Ovary (tissue), 3 donors: ENCODE measurements around the gene NEMF.

Experiments used
- EP300 ChIP-seq: sonication (generic); formaldehyde crosslinking; IDR thresholded peaks from one replicate; pipeline ENCODE4 v1.6.1; 2017; ENCODE audit warnings: antibody characterized with exemption
- POLR2A ChIP-seq: fragments of 450-650 bp; IDR thresholded peaks from one replicate; pipeline ENCODE4 v1.6.1; 2017; ENCODE audit warnings: antibody characterized with exemption, mild to moderate bottlenecking, moderate library complexity
- TF ChIP-seq, protein P1 (sequence below), 3 donors: fragments of 450-650 bp in 2 of 3; fragments of 200-600 bp in 1 of 3; IDR thresholded peaks; one replicate each; pipeline versions ENCODE4 v1.5.1 to v1.8.0; 2016 to 2022; ENCODE audit warnings: antibody characterized with exemption in 3 of 3, mild to moderate bottlenecking in 1 of 3
- donor health status: DM: no; HTN: no; CAD: no.

DNA sequence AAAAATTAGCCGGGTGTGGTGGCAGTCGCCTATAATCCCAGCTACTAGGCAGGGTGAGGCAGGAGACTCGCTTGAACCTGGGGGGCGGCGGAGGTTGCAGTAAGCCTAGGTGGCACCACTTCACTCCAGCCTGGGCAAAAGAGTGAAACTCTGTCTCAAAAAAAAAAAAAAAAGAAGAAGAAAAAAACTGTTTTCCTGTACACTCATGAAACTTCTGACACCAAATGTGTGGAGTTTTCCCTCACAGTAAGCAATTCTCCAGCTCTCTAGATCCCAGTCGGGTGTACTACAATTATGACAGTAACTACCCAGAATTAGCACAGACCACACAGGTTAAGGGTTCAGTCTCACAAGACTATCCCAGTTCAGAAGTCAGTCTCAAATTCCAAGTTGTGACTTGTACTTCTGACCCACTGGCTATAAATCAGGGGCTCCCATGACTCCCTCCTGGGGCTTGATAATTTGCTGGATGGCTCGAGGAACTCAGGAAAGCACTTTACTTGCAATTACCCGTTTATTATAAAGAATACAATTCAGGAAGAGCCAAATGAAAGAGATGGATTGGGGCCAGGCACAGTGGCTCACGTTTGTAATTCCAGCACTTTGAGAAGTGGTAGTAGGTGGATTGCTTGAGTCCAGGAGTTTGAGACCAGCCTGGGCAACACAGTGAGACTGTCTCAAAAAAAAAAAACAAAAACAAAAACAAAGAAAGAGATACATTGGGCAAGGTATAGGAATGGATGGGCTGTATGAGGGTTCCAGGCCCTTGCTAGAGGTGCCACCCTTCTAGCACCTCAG lies 27.9 kb upstream of the NEMF start:
- TF ChIP-seq, protein P1, sequence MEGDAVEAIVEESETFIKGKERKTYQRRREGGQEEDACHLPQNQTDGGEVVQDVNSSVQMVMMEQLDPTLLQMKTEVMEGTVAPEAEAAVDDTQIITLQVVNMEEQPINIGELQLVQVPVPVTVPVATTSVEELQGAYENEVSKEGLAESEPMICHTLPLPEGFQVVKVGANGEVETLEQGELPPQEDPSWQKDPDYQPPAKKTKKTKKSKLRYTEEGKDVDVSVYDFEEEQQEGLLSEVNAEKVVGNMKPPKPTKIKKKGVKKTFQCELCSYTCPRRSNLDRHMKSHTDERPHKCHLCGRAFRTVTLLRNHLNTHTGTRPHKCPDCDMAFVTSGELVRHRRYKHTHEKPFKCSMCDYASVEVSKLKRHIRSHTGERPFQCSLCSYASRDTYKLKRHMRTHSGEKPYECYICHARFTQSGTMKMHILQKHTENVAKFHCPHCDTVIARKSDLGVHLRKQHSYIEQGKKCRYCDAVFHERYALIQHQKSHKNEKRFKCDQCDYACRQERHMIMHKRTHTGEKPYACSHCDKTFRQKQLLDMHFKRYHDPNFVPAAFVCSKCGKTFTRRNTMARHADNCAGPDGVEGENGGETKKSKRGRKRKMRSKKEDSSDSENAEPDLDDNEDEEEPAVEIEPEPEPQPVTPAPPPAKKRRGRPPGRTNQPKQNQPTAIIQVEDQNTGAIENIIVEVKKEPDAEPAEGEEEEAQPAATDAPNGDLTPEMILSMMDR (IDR thresholded peaks at IDR 0.05) = no peak
- TF ChIP-seq EP300 = no peak
- no peak for TF ChIP-seq POLR2A
